Mesenchymal stem cell (in vitro differentiated cells and primary cell): ENCODE data around the gene FXYD5.

Experiments
- DNase-seq: peaks from one replicate; pipeline ENCODE4 v3.0.0-alpha.2; 2013
- H2AFZ ChIP-seq: one replicate; pipeline ENCODE4 v1.6.1; 2013; ENCODE audit warnings: low read depth, mild to moderate bottlenecking, control low read depth, inconsistent platforms, low read length, moderate library complexity
- H2AK5ac ChIP-seq: 2 replicates; pipeline ENCODE4 v1.6.1; 2013; ENCODE audit warnings: low read length, moderate library complexity, mild to moderate bottlenecking, inconsistent platforms; ENCODE audit not compliant: severe bottlenecking
- H2BK120ac ChIP-seq: one replicate; pipeline ENCODE4 v1.6.1; 2013; ENCODE audit warnings: low read depth, mild to moderate bottlenecking, inconsistent platforms, low read length, moderate library complexity
- H2BK12ac ChIP-seq, 2 experiments: one replicate each; pipeline ENCODE4 v1.6.1; 2013; ENCODE audit warnings: inconsistent platforms in 2 of 2, low read length in 2 of 2, mild to moderate bottlenecking in 2 of 2, moderate library complexity in 2 of 2, control low read depth in 1 of 2
- H2BK15ac ChIP-seq: one replicate; pipeline ENCODE4 v1.6.1; 2013; ENCODE audit warnings: mild to moderate bottlenecking, low read depth, inconsistent platforms; ENCODE audit not compliant: poor library complexity, severe bottlenecking
- H2BK5ac ChIP-seq: 2 replicates; pipeline ENCODE4 v1.6.1; 2013; ENCODE audit warnings: low read depth, mild to moderate bottlenecking, low read length, control low read depth, inconsistent platforms; ENCODE audit not compliant: poor library complexity, severe bottlenecking
- H3K14ac ChIP-seq, 2 experiments: one replicate each; pipeline ENCODE4 v1.6.1; 2013; ENCODE audit warnings: inconsistent platforms in 2 of 2, low read length in 2 of 2, control low read depth in 1 of 2, mild to moderate bottlenecking in 1 of 2, moderate library complexity in 1 of 2
- H3K18ac ChIP-seq, 2 experiments: one replicate each; pipeline ENCODE4 v1.6.1; 2013; ENCODE audit warnings: inconsistent platforms in 2 of 2, low read length in 2 of 2, control low read depth in 1 of 2, low read depth in 1 of 2, mild to moderate bottlenecking in 1 of 2
- H3K23ac ChIP-seq, 2 experiments: one replicate each; pipeline ENCODE4 v1.6.1; 2013; ENCODE audit warnings: inconsistent platforms in 2 of 2, low read length in 2 of 2, mild to moderate bottlenecking in 2 of 2, moderate library complexity in 2 of 2, control low read depth in 1 of 2
- H3K27ac ChIP-seq: 2 replicates; pipeline ENCODE4 v1.5.1; 2013; ENCODE audit warnings: mild to moderate bottlenecking, moderate library complexity, low read length, control low read depth, inconsistent platforms; ENCODE audit not compliant: poor library complexity, severe bottlenecking
- H3K27me3 ChIP-seq, 2 experiments: 2 replicates each; pipeline versions ENCODE4 v1.6.1 to v1.7.0; 2013; ENCODE audit warnings: low read length in 2 of 2, mild to moderate bottlenecking in 2 of 2, moderate library complexity in 2 of 2, control low read depth in 1 of 2, inconsistent platforms in 1 of 2; ENCODE audit not compliant: control insufficient read depth in 1 of 2, insufficient read depth in 1 of 2
- H3K36me3 ChIP-seq, 2 experiments: 2 replicates each; pipeline versions ENCODE4 v1.6.1 to v1.7.0; 2013; ENCODE audit warnings: low read length in 2 of 2, control low read depth in 1 of 2, inconsistent platforms in 1 of 2, low read depth in 1 of 2, mild to moderate bottlenecking in 1 of 2; ENCODE audit not compliant: insufficient read depth in 2 of 2, control insufficient read depth in 1 of 2
- H3K4ac ChIP-seq, 2 experiments: one replicate each; pipeline ENCODE4 v1.6.1; 2013; ENCODE audit warnings: inconsistent platforms in 2 of 2, low read length in 2 of 2, mild to moderate bottlenecking in 2 of 2, moderate library complexity in 2 of 2, control low read depth in 1 of 2, low read depth in 1 of 2
- H3K4me1 ChIP-seq: 2 replicates; pipeline ENCODE4 v1.6.1; 2013; ENCODE audit warnings: low read depth, low read length, control low read depth; ENCODE audit not compliant: control insufficient read depth, insufficient read depth
- H3K4me2 ChIP-seq: 2 replicates; pipeline ENCODE4 v1.6.1; 2013; ENCODE audit warnings: low read length, mild to moderate bottlenecking, inconsistent platforms; ENCODE audit not compliant: poor library complexity, severe bottlenecking
- H3K4me3 ChIP-seq, 2 experiments: 2 replicates each; pipeline versions ENCODE4 v1.5.1 to v1.7.0; 2013; ENCODE audit warnings: low read length in 2 of 2, mild to moderate bottlenecking in 2 of 2, control low read depth in 1 of 2, low read depth in 1 of 2; ENCODE audit not compliant: insufficient read depth in 1 of 2
- H3K79me1 ChIP-seq: replicated peaks from 2 replicates; pipeline ENCODE4 v1.6.1; 2013; ENCODE audit warnings: mild to moderate bottlenecking, control low read depth, low read length, inconsistent platforms; ENCODE audit not compliant: poor library complexity, severe bottlenecking
- H3K9ac ChIP-seq: 2 replicates; pipeline ENCODE4 v1.7.0; 2013; ENCODE audit warnings: mild to moderate bottlenecking, low read length, moderate library complexity
- H3K9me3 ChIP-seq: 2 replicates; pipeline ENCODE4 v1.7.0; 2013; ENCODE audit warnings: mild to moderate bottlenecking, low read length; ENCODE audit not compliant: control insufficient read depth
- H4K8ac ChIP-seq: one replicate; pipeline ENCODE4 v1.6.1; 2013; ENCODE audit warnings: inconsistent platforms, mild to moderate bottlenecking, low read length, moderate library complexity
- H4K91ac ChIP-seq: one replicate; pipeline ENCODE4 v1.6.1; 2013; ENCODE audit warnings: mild to moderate bottlenecking, low read length, inconsistent platforms
- WGBS: methylation state at CpG from one replicate; pipeline ENCODE4 v1.1.7; 2013; ENCODE audit warnings: mixed read lengths; 5-methylcytosine and 5-hydroxymethylcytosine counted together

Gene FXYD5

DNA sequence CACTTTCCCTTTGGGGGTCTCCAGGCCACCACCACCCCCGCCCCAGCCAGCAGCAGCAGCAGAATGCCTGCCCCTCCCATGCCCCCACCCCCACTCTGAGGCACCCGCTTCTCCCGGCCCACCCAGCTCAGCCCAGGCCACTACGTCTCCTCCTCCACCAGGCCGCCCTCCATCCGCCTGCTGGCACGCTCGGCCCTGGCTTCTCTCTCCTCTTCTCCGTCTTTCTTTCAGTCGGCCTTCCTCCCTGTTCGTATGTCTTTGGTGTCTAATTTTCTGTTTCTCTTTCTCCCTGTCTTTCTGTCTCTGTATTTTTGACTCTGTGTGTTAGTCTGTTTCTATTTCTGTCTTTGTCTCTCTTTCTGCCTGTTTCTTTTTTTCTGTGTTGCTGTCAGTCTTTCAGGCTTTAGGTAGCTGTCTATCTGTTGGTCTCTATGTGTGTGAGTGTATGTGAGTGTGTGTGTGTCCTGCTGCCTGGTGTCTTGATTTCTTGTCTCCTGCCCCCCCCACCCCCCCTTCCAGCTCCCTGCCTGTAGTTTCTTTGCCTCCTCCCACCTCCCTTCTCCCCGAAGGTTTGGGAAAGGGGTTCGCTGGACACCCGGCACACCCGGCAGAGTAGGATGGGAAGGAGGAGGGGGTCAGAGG lies 19.8 kb upstream of the FXYD5 start, which contains the start of gene LGI4:
TSS of gene LGI4 (minus strand) at position 459 of the 642 bp plus-strand sequence. CDS start at position 80, 379 bp downstream.
- 70% methylated on average over 7 of the region's 15 CpGs for WGBS
- H3K27ac ChIP-seq: no peak within 1 kb of the TSS
- no peak within 1 kb of the TSS for H2BK120ac ChIP-seq
- no peak within 1 kb of the TSS for H2BK5ac ChIP-seq
- H3K23ac ChIP-seq: no peak within 1 kb of the TSS
- no peaks in the 10 kb centered on the region for H3K9me3 ChIP-seq
- H3K27me3 ChIP-seq: peaks cover 0 to 14% of the 10 kb centered on the region in 2 experiments
- no peak within 1 kb of the TSS for H2BK12ac ChIP-seq
- no peak within 1 kb of the TSS for H2AK5ac ChIP-seq
- H3K18ac ChIP-seq: no peak within 1 kb of the TSS
- H4K91ac ChIP-seq: no peak within 1 kb of the TSS
- H3K9ac ChIP-seq: peak within 1 kb of the TSS; percentile 75
- no peak within 1 kb of the TSS for H2AFZ ChIP-seq
- no peak for DNase-seq
- H3K4me3 ChIP-seq: peak within 1 kb of the TSS in 1 of 2 experiments; percentile 31
- no peaks in the 10 kb centered on the region for H3K36me3 ChIP-seq
- no peak within 1 kb of the TSS for H3K4me2 ChIP-seq
- no peaks in the 10 kb centered on the region for H3K79me1 ChIP-seq
- no peak within 1 kb of the TSS for H3K14ac ChIP-seq
- no peak within 1 kb of the TSS for H4K8ac ChIP-seq
- peaks cover 12% of the 10 kb centered on the region for H3K4me1 ChIP-seq
- peak within 1 kb of the TSS; percentile 56 for H2BK15ac ChIP-seq
- H3K4ac ChIP-seq: no peak within 1 kb of the TSS

DNA sequence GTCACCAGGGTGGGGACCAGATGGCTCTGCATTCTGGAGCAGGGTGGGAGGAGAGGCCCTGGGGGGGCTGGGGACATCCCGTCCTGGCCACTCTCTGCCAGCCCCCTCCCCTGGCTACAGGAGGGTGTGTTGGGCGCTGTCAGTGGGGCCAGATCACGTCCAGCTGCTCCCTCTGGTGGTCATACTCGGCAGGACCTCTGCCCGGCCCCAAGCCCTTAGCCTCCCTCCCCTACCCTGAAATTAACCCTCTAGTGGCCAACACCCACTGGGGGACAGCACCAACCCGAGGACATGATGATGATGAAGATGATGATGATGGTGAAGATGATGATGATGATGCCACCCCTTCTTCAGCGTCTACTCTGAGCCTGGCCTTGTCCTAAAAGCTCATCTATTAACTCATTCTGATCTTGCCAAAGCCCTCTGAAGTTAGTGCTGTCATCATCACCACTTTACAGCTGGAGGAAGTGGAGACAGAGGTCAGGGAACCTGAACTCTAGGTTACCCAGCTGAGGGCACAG lies 19.1 kb upstream of the FXYD5 start:
- H3K14ac ChIP-seq: no peak overlapping the region
- peak overlapping the region; percentile 56 for H2BK15ac ChIP-seq
- H3K23ac ChIP-seq: no peak overlapping the region
- DNase-seq: peak; percentile 66
- 0% methylated on average over 3 of the region's 7 CpGs for WGBS
- no peak overlapping the region for H2BK120ac ChIP-seq
- H4K8ac ChIP-seq: no peak overlapping the region
- no peak overlapping the region for H2BK5ac ChIP-seq
- peaks cover 18% of the 10 kb centered on the region for H3K4me1 ChIP-seq
- no peaks in the 10 kb centered on the region for H3K36me3 ChIP-seq
- no peak overlapping the region for H4K91ac ChIP-seq
- H3K4me3 ChIP-seq: peak overlapping the region in 1 of 2 experiments; percentile 31
- H3K9me3 ChIP-seq: no peaks in the 10 kb centered on the region
- no peak overlapping the region for H3K27ac ChIP-seq
- peak overlapping the region; percentile 59 for H3K9ac ChIP-seq
- H2AFZ ChIP-seq: no peak overlapping the region
- peaks cover 0 to 18% of the 10 kb centered on the region in 2 experiments for H3K27me3 ChIP-seq
- H2BK12ac ChIP-seq: no peak overlapping the region
- no peak overlapping the region for H2AK5ac ChIP-seq
- H3K4me2 ChIP-seq: no peak overlapping the region
- H3K4ac ChIP-seq: no peak overlapping the region
- H3K79me1 ChIP-seq: no peaks in the 10 kb centered on the region
- H3K18ac ChIP-seq: no peak overlapping the region

DNA sequence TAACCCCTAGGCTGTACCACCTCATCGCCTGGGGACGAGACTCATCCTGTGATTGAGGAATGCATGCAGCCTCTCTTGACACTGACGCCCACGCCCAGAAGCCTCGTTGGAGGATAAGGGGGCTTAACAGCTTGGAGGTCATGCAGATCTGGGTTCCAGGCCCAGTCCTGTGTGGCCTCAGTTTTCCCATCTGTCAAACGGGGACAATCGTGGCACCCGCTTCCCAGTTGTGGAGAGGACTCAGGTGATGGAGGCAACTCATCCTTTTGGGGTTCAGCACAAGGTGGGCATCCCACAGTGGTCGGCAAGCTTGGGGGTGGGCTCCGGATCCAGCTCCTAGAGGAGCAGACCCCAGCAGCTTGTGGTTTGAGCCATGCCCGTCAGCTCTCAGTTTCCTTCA lies 18.3 kb upstream of the FXYD5 start:
- H3K4ac ChIP-seq: no peak overlapping the region
- no peaks in the 10 kb centered on the region for H3K36me3 ChIP-seq
- no peak overlapping the region for H2BK5ac ChIP-seq
- peaks cover 20% of the 10 kb centered on the region for H3K4me1 ChIP-seq
- no peak overlapping the region for H2AK5ac ChIP-seq
- H3K27ac ChIP-seq: no peak overlapping the region
- no peak overlapping the region for H4K8ac ChIP-seq
- no peak overlapping the region for H3K4me3 ChIP-seq
- no peak overlapping the region for H4K91ac ChIP-seq
- no peak overlapping the region for H3K14ac ChIP-seq
- H2AFZ ChIP-seq: no peak overlapping the region
- H2BK120ac ChIP-seq: no peak overlapping the region
- H3K4me2 ChIP-seq: no peak overlapping the region
- no peak for DNase-seq
- no peaks in the 10 kb centered on the region for H3K9me3 ChIP-seq
- H3K79me1 ChIP-seq: no peaks in the 10 kb centered on the region
- no peak overlapping the region for H3K18ac ChIP-seq
- H3K23ac ChIP-seq: no peak overlapping the region
- H2BK12ac ChIP-seq: no peak overlapping the region
- H3K9ac ChIP-seq: no peak overlapping the region
- H3K27me3 ChIP-seq: peaks cover 0 to 18% of the 10 kb centered on the region in 2 experiments
- WGBS: 81% methylated on average over 11 of the region's 11 CpGs
- H2BK15ac ChIP-seq: peak overlapping the region; percentile 4

DNA sequence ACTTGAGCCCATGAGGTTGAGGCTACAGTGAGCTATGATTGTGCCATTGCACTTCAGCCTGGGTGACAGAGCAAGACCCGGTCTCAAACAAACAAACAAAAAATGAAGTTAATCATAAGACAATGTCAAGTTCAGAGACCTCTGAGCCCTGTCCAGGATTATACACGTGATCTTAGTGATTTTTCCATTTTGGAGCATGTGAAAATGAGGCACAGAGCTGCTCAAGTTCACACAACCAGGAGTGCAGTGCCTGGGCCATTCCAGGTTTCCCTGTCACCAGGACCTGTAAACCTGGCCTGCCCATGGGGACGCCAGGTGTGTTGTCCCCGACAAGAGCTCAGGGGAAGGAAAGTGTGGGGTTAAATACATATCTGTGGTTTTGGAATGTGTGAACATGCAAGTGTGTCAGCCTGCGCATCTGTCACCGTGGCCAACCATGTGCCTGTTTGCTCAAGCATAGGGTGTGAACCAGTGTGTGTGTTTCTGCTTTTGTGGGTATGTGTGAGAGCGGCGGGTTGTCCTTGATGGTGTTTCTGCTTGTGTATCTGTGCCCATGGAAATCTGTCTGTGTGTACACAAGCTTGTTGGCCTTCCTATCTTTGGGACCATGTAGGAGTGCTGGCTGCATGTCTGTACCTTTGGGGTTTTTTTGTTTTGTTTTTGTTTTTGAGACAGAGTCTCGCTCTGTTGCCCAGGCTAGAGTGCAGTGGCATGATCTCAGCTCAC lies 17.4 kb upstream of the FXYD5 start:
- Histone ChIP-seq H4K91ac (no peak overlapping the region), H2BK15ac (no peak overlapping the region), H2BK12ac (no peak overlapping the region), H3K14ac (no peak overlapping the region), H3K4me1 (peaks cover 25% of the 10 kb centered on the region), H2BK5ac (no peak overlapping the region), H3K9me3 (no peaks in the 10 kb centered on the region), H3K9ac (peak overlapping the region; percentile 27), H3K18ac (no peak overlapping the region), H3K27me3 (peaks cover 0 to 26% of the 10 kb centered on the region in 2 experiments), H3K27ac (no peak overlapping the region), H2AFZ (no peak overlapping the region), H3K23ac (no peak overlapping the region), H3K79me1 (no peaks in the 10 kb centered on the region), H3K4me3 (no peak overlapping the region), H3K4me2 (no peak overlapping the region), H2BK120ac (no peak overlapping the region), H3K36me3 (no peaks in the 10 kb centered on the region), H4K8ac (no peak overlapping the region), H2AK5ac (no peak overlapping the region), H3K4ac (no peak overlapping the region)
- DNase-seq: no peak
- WGBS: 77% methylated on average over 9 of the region's 9 CpGs
